DOHH2 (cell line): ENCODE results near the gene CABYR.

Experiments
- H3F3A ChIP-seq: fragments of 200-600 bp; sonication (generic), shearing (Covaris generic); 2 replicates; pipeline ENCODE4 v1.6.0; 2016; ENCODE audit warnings: antibody characterized with exemption, mild to moderate bottlenecking; ENCODE audit not compliant: control insufficient read depth, insufficient read depth
- H3K27ac ChIP-seq: fragments of 200-600 bp; sonication (generic); 2 replicates; pipeline ENCODE4 v1.5.1; 2014; ENCODE audit warnings: low read depth, mild to moderate bottlenecking, low read length, moderate library complexity
- H3K27me3 ChIP-seq: fragments of 200-600 bp; sonication (generic); 2 replicates; pipeline ENCODE4 v1.6.1; 2014; ENCODE audit warnings: mild to moderate bottlenecking, low read length, mixed read lengths; ENCODE audit not compliant: control insufficient read depth
- H3K36me3 ChIP-seq: fragments of 200-600 bp; sonication (generic); 2 replicates; pipeline ENCODE4 v1.6.1; 2014; ENCODE audit warnings: mild to moderate bottlenecking, low read length, moderate library complexity, mixed read lengths; ENCODE audit not compliant: control insufficient read depth
- H3K4me1 ChIP-seq: fragments of 200-600 bp; sonication (generic); 2 replicates; pipeline ENCODE4 v1.6.1; 2014; ENCODE audit warnings: mild to moderate bottlenecking, low read length, mixed read lengths; ENCODE audit not compliant: control insufficient read depth
- H3K4me2 ChIP-seq: fragments of 200-600 bp; sonication (generic); 2 replicates; pipeline ENCODE4 v1.6.0; 2014; ENCODE audit warnings: mild to moderate bottlenecking, low read length, moderate library complexity
- H3K4me3 ChIP-seq: fragments of 200-600 bp; sonication (generic); 2 replicates; pipeline ENCODE4 v1.5.1; 2014; ENCODE audit warnings: mild to moderate bottlenecking, low read length, mixed read lengths
- H3K79me2 ChIP-seq: fragments of 200-600 bp; sonication (generic); 2 replicates; pipeline ENCODE4 v1.6.1; 2014; ENCODE audit warnings: mild to moderate bottlenecking, low read length, mixed read lengths; ENCODE audit not compliant: control insufficient read depth
- H3K9me2 ChIP-seq: fragments of 200-600 bp; sonication (generic); replicated peaks from 2 replicates; pipeline ENCODE4 v1.6.1; 2014; ENCODE audit warnings: mild to moderate bottlenecking, low read length, mixed read lengths; ENCODE audit not compliant: control insufficient read depth
- H3K9me3 ChIP-seq: fragments of 200-600 bp; sonication (generic); 2 replicates; pipeline ENCODE4 v1.6.1; 2014; ENCODE audit warnings: antibody characterized with exemption, low read length, mixed read lengths; ENCODE audit not compliant: control insufficient read depth, insufficient read depth
- H4K20me1 ChIP-seq: fragments of 200-600 bp; sonication (generic); 2 replicates; pipeline ENCODE4 v1.6.0; 2014; ENCODE audit warnings: low read depth, mild to moderate bottlenecking, antibody characterized with exemption, low read length, moderate library complexity; ENCODE audit not compliant: control insufficient read depth, insufficient read depth
- CTCF ChIP-seq: fragments of 200-600 bp; sonication (generic); IDR thresholded peaks from one replicate; pipeline ENCODE4 v1.5.1; 2014; ENCODE audit warnings: antibody characterized with exemption, mild to moderate bottlenecking, low read depth, low read length; ENCODE audit not compliant: poor library complexity, severe bottlenecking
- EZH2phosphoT487 ChIP-seq: fragments of 200-600 bp; sonication (generic); IDR thresholded peaks from 2 replicates; pipeline ENCODE4 v1.6.1; 2017; ENCODE audit warnings: borderline replicate concordance, mild to moderate bottlenecking, antibody characterized with exemption, low read length, moderate library complexity, mixed read lengths

Gene CABYR

GRCh38 chr18:24161304-24161703 lies 22.4 kb downstream of the CABYR start:
- H3K79me2 ChIP-seq, result no peaks in the 10 kb centered on the region
- H3K27ac ChIP-seq, result no peak overlapping the region
- H3F3A ChIP-seq, result no peaks in the 10 kb centered on the region
- no peaks in the 10 kb centered on the region for H3K9me2 ChIP-seq
- H3K36me3 ChIP-seq, result no peaks in the 10 kb centered on the region
- TF ChIP-seq EZH2phosphoT487 (no peak), CTCF (no peak)
- no peaks in the 10 kb centered on the region for H3K4me1 ChIP-seq
- no peaks in the 10 kb centered on the region for H4K20me1 ChIP-seq
- H3K9me3 ChIP-seq, result no peaks in the 10 kb centered on the region
- no peak overlapping the region for H3K4me2 ChIP-seq
- no peak overlapping the region for H3K4me3 ChIP-seq
- H3K27me3 ChIP-seq, result peaks cover 7% of the 10 kb centered on the region; the same call in 1 of the 2 replicates

- Histone ChIP-seq H4K20me1 (no peaks in the 10 kb centered on the region), H3K27me3 (peaks cover 8% of the 10 kb centered on the region), H3K9me2 (no peaks in the 10 kb centered on the region), H3F3A (no peaks in the 10 kb centered on the region), H3K4me1 (no peaks in the 10 kb centered on the region), H3K79me2 (no peaks in the 10 kb centered on the region), H3K4me2 (no peak overlapping the region), H3K27ac (no peak overlapping the region), H3K36me3 (no peaks in the 10 kb centered on the region), H3K9me3 (no peaks in the 10 kb centered on the region), H3K4me3 (no peak overlapping the region)
- TF ChIP-seq EZH2phosphoT487, result no peak
- no peak for TF ChIP-seq CTCF
These were observed 29.6 kb downstream of the CABYR start for GRCh38 chr18:24168496-24168895.

GRCh38 chr18:24170360-24170759 lies 31.5 kb downstream of the CABYR start:
- Histone ChIP-seq H3K27me3 (peaks cover 8% of the 10 kb centered on the region), H3K27ac (no peak overlapping the region), H3K4me1 (no peaks in the 10 kb centered on the region), H3K9me3 (no peaks in the 10 kb centered on the region), H3K36me3 (no peaks in the 10 kb centered on the region), H3K79me2 (no peaks in the 10 kb centered on the region), H3K4me2 (no peak overlapping the region), H3K4me3 (no peak overlapping the region), H3K9me2 (no peaks in the 10 kb centered on the region), H3F3A (no peaks in the 10 kb centered on the region), H4K20me1 (no peaks in the 10 kb centered on the region)
- TF ChIP-seq CTCF (no peak), EZH2phosphoT487 (no peak)

- H3K4me1 ChIP-seq, result peaks cover 15% of the 10 kb centered on the region
- H3F3A ChIP-seq, result no peaks in the 10 kb centered on the region
- no peaks in the 10 kb centered on the region for H4K20me1 ChIP-seq
- H3K4me3 ChIP-seq, result no peak overlapping the region
- H3K36me3 ChIP-seq, result no peaks in the 10 kb centered on the region
- TF ChIP-seq EZH2phosphoT487, result no peak
- H3K27me3 ChIP-seq, result peaks cover 13% of the 10 kb centered on the region
- no peaks in the 10 kb centered on the region for H3K79me2 ChIP-seq
- H3K4me2 ChIP-seq, result no peak overlapping the region
- no peak overlapping the region for H3K27ac ChIP-seq
- H3K9me2 ChIP-seq, result no peaks in the 10 kb centered on the region
- H3K9me3 ChIP-seq, result no peaks in the 10 kb centered on the region
These were observed 35.1 kb downstream of the CABYR start for GRCh38 chr18:24173997-24174396.
